Progenitor cell of endocrine pancreas (in vitro differentiated cells): ENCODE measurements around the gene SAMD4B. TPM values are rescaled to one million over a fixed set of nuclear protein-coding genes. Genes with fewer than 3 reads are reported as not detected.

Experiments
- DNase-seq: peaks from one replicate; pipeline ENCODE4 v3.0.0; 2021; ENCODE audit warnings: low spot score; ENCODE audit not compliant: unreplicated experiment
- H3K27ac Mint-ChIP-seq: 2 replicates; pipeline ENCODE4 v1.8.0; 2021; ENCODE audit warnings: mild to moderate bottlenecking, moderate library complexity, mixed read lengths
- H3K27me3 Mint-ChIP-seq: 2 replicates; pipeline ENCODE4 v1.8.0; 2021; ENCODE audit warnings: mixed read lengths
- H3K36me3 Mint-ChIP-seq: 2 replicates; pipeline ENCODE4 v1.8.0; 2022; ENCODE audit warnings: mixed read lengths; ENCODE audit not compliant: insufficient read depth
- H3K4me1 Mint-ChIP-seq: 2 replicates; pipeline ENCODE4 v1.8.0; 2021; ENCODE audit warnings: low read depth, mixed read lengths
- H3K4me3 Mint-ChIP-seq: 2 replicates; pipeline ENCODE4 v1.8.0; 2021; ENCODE audit warnings: low read depth, mild to moderate bottlenecking, moderate library complexity, mixed read lengths
- H3K9me3 Mint-ChIP-seq: 2 replicates; pipeline ENCODE4 v1.8.0; 2021; ENCODE audit warnings: low read depth, mixed read lengths
- total RNA-seq: library from RNA; stranded (reverse); gene quantifications from 2 replicates; pipeline ENCODE4 v1.2.1, GENCODE V29; 2021
- TF ChIP-seq, protein P1 (sequence below): fragments of 200-600 bp; sonication (generic); IDR thresholded peaks from one replicate; pipeline ENCODE4 v1.5.0; 2021; ENCODE audit warnings: antibody characterized with exemption, mild to moderate bottlenecking; ENCODE audit not compliant: unreplicated experiment

SAMD4B gene
- total RNA-seq, 1 donor from 2014 or later: 152 TPM

DNA sequence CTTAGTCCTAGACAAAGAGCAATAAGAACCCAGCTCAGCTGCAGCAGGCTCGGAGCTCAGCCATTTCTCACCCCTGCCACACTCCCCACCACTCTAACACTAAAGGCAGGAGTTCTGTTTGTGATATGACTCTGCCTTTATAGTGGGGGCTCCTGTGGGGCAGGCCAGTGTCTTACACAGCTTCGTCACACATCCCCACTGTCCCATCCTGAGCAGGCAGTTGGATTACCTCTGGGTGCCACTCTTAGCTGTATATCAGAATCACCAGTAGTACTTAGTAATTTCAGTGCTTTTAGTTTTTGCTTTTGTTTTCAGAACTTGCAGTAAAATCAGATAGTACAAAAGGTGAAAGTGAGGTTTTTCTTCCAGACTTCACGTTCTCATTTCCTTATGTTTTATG is 16.8 kb downstream of the SAMD4B start:
- H3K4me3 Mint-ChIP-seq: no peak overlapping the region
- H3K9me3 Mint-ChIP-seq: no peaks in the 10 kb centered on the region
- no peaks in the 10 kb centered on the region for H3K27me3 Mint-ChIP-seq
- H3K27ac Mint-ChIP-seq: no peak overlapping the region
- H3K4me1 Mint-ChIP-seq: no peaks in the 10 kb centered on the region
- no peak for DNase-seq
- TF ChIP-seq, protein P1, sequence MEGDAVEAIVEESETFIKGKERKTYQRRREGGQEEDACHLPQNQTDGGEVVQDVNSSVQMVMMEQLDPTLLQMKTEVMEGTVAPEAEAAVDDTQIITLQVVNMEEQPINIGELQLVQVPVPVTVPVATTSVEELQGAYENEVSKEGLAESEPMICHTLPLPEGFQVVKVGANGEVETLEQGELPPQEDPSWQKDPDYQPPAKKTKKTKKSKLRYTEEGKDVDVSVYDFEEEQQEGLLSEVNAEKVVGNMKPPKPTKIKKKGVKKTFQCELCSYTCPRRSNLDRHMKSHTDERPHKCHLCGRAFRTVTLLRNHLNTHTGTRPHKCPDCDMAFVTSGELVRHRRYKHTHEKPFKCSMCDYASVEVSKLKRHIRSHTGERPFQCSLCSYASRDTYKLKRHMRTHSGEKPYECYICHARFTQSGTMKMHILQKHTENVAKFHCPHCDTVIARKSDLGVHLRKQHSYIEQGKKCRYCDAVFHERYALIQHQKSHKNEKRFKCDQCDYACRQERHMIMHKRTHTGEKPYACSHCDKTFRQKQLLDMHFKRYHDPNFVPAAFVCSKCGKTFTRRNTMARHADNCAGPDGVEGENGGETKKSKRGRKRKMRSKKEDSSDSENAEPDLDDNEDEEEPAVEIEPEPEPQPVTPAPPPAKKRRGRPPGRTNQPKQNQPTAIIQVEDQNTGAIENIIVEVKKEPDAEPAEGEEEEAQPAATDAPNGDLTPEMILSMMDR: no peak
- peaks cover 25% of the 10 kb centered on the region for H3K36me3 Mint-ChIP-seq

DNA sequence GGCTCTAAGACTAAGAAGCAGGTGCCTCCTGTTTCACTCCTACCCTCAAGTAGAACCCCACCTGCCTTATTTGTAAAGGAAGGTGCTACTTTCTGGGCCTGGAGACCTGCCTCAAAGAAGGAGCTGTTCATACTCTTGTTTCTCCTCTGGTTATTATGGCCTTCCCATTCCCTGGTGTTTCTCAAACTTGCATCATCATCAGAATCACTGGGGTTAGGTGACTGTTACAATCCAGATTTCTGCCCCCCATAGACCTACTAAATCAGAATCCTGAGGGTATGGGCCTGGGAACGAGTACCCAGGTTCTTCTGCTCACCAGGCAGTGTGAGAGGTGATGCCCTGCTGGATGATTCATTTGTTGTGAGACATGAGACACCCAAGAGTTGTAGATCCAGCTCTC is 18.4 kb downstream of the SAMD4B start:
- TF ChIP-seq, protein P1: no peak
- no peak overlapping the region for H3K4me3 Mint-ChIP-seq
- H3K36me3 Mint-ChIP-seq: peaks cover 25% of the 10 kb centered on the region
- no peaks in the 10 kb centered on the region for H3K27me3 Mint-ChIP-seq
- H3K4me1 Mint-ChIP-seq: no peaks in the 10 kb centered on the region
- DNase-seq: no peak
- H3K27ac Mint-ChIP-seq: no peak overlapping the region
- H3K9me3 Mint-ChIP-seq: no peaks in the 10 kb centered on the region

DNA sequence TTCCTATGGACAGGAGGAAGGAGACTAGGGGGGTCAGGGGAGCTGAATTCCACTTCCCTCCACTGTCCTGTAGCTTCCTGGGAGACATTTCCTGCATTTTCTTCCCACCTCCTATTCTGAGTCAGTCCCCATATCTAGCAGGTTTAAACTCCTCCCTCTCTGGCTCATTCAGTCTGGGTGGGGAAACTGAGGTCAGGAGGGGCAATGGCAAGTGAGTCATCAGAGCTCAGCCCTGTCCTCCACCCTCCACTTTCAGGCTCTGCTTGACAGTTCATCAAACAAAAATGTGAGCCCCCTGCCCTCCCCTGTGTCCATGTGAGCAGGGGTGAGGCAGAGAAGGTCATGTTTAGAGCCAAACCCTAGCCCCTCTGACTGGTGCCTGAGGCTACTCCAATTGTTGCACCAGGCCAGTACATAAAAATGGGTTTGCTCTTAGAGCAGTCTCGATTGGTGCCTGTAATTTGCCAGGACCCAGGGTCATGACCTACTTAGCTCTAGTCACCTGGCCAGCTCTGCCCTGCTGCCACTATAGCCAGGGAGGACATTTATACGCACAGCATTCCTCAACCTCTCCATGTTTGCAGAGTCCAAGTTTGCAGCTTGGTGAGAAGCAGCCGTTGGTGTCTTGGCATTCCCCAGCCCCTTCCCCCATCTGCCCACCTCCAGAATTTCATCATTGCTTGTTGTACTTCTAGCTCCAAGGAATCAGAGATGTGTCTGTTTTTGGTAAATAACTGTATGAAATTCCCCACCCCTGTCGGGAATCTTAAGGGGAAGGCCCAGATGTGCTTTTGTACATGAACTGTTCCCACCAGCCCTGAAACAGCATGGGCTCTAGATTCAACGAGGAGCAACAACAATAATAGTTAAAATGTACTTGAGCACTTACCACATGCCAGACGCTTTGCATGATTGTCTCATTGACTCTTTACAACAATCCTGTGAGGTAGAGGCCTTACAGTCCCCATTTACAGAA is 20.7 kb downstream of the SAMD4B start:
- H3K36me3 Mint-ChIP-seq: peaks cover 18% of the 10 kb centered on the region
- H3K4me1 Mint-ChIP-seq: no peaks in the 10 kb centered on the region
- no peaks in the 10 kb centered on the region for H3K27me3 Mint-ChIP-seq
- peak overlapping the region; percentile 56 for H3K27ac Mint-ChIP-seq
- DNase-seq: no peak
- no peak overlapping the region for H3K4me3 Mint-ChIP-seq
- no peaks in the 10 kb centered on the region for H3K9me3 Mint-ChIP-seq
- TF ChIP-seq, protein P1: no peak

DNA sequence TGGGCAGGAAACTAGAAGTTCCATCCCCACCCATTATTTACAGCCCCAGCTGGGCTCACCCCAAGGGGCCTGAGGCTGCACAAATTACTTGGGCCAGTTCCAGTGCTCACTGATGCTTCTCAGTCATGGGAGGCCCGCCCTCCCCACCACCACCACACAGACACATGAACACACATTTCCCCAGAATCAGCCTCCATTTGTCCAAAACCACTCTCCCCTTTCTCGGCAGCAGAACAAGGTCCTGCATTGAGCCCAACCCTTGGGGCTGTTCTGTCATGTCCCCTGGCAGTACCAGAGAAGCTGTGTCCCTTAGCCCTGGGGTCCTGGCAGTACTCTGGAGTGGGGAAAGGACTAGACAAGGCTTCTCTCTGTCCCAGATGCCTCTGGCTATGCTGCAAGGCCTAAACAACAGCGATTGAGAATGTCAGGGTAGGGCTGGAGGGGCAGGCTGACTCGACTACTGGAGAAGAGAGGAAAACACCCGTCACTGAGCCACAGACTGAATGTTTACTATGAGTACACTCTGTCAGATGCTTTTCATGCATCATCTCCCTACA is 21.8 kb downstream of the SAMD4B start:
- no peak for DNase-seq
- no peak overlapping the region for H3K27ac Mint-ChIP-seq
- no peak overlapping the region for H3K4me3 Mint-ChIP-seq
- TF ChIP-seq, protein P1: no peak
- no peaks in the 10 kb centered on the region for H3K27me3 Mint-ChIP-seq
- no peaks in the 10 kb centered on the region for H3K9me3 Mint-ChIP-seq
- peaks cover 16% of the 10 kb centered on the region for H3K36me3 Mint-ChIP-seq
- H3K4me1 Mint-ChIP-seq: no peaks in the 10 kb centered on the region

DNA sequence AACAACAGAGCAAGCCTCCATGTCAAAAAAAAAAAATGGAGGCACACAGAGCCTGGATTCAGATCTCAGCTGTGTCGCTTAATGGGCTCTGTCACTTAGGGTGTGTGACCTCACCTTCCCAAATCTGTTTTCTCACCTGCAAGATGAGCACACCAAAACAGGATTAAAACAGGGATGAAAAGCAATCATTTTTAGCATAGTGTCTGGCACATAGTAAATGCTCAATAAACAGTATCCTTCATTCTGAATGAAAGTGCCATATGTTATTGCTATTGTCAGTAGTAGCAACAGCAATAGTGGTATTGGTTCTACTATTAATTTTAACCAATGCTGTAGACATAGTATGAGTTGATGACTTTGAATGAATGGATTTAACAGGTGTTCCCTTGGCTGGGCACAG is 23.3 kb downstream of the SAMD4B start:
- Mint-ChIP-seq H3K9me3 (no peaks in the 10 kb centered on the region), H3K27ac (no peak overlapping the region)
- TF ChIP-seq, protein P1: no peak

More for the DNA sequence above, 23.3 kb downstream of the SAMD4B start:
- peaks cover 14% of the 10 kb centered on the region for H3K36me3 Mint-ChIP-seq
- no peak overlapping the region for H3K4me3 Mint-ChIP-seq
- no peaks in the 10 kb centered on the region for H3K4me1 Mint-ChIP-seq
- no peaks in the 10 kb centered on the region for H3K27me3 Mint-ChIP-seq
- no peak for DNase-seq
